Measurements from ENCODE around the gene FCGR3B.
"Not testable (repeated sequence)": the region's sequence is repeated elsewhere in the genome, so short reads cannot be mapped to it uniquely, and the experiment has no call there.

Gene FCGR3B

DNA sequence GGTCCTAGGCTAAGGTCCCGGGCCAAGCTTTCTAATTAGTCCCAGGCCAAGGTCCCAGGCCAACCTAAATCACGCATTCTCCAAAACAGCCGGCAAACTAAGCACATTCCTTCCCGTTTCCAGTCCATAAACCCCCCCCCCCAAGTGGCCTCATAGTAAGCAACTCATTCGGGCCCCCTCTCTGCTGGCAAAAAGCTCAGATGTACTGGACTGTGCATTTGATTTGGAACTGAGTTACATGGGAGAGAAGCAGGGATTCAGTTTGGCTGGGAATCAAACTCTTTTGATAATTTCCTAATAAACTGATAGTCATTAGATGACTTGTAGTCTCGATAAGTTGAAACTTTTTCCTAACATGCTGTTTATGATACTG is 17.8 kb downstream of the FCGR3B start:
- not testable (repeated sequence) for H3K27me3 ChIP-seq (ENCODE audit: low read depth, low read length); H3K9me3 ChIP-seq (ENCODE audit: control insufficient read depth in 1 of 2, low read length in 2 of 2); H3K27ac ChIP-seq (ENCODE audit: low read length); H3K4me3 ChIP-seq (ENCODE audit: low read depth in 1 of 2, low read length in 2 of 2); H3K4me1 ChIP-seq (ENCODE audit: control insufficient read depth in 1 of 2, insufficient read depth in 2 of 2, low read length in 2 of 2); H3K36me3 ChIP-seq (ENCODE audit: control insufficient read depth in 1 of 2, insufficient read depth in 2 of 2, low read length in 2 of 2)

DNA sequence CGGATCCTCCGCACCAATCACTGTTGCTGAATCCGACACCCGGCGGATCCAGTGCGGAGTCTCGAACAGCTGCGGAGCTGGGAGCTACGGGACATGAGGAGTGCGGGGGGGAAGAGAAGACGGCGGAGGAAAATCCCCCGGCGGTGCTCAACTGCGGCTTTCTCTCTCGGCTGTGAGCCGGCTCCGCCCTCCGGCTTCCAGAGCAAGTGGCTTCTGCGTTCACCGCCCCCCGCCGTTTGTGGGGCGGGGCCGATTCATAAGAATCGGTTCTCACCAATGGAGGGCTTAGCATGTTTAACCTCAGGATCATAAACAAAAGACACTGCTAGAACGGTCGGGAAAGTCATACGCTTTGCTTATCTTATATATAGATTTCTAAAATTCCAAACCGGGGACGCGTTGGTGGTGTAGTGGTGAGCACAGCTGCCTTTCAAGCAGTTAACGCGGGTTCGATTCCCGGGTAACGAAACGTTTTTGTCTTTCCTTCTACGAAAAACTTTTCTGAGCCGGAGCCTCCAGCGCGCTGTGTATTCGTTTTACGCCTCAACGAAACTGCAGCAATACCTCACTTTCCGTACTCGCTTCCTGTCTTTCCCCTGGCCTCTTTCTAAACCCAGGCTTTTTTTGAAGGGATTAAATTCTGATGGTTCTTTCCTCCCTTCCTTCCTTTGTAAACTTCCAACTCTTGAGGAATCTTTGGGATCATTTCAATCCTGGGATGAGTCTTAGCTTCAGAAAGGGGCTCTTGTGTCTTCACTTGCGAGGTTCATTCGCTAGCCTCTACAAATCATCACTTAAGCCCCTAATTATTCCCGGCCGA is 18.4 kb downstream of the FCGR3B start:
- peak overlapping the region; percentile 42 to 50 for H3K4me3 ChIP-seq (ENCODE audit: low read depth in 1 of 2, low read length in 2 of 2)
- H3K36me3 ChIP-seq (ENCODE audit: control insufficient read depth in 1 of 2, insufficient read depth in 2 of 2, low read length in 2 of 2); H3K27me3 ChIP-seq (ENCODE audit: low read depth, low read length); H3K9me3 ChIP-seq (ENCODE audit: control insufficient read depth in 1 of 2, low read length in 2 of 2); H3K4me1 ChIP-seq (ENCODE audit: control insufficient read depth in 1 of 2, insufficient read depth in 2 of 2, low read length in 2 of 2): not testable (repeated sequence)
- H3K27ac ChIP-seq (ENCODE audit: low read length) = peak overlapping the region; percentile 43

DNA sequence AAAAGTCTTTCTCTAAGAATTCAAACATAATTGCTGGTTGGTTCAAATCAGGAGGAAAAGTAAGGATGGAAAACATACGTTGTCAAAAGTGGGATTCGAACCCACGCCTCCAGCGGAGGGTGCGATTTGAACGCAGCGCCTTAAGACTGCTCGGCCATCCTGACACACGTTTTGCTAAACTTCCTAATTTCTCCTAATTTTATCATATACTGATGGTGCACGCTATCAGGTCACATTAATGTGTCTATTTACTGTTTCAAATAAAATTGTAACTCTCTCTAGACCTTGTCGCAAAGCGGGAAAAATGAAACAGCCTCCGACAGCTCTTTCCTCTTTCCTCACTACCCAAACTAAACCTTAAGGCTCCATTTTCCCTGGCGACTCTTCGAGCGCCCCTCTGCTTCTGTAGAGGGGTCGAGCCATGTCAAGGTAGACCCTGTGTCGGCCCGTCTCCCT is 19.1 kb downstream of the FCGR3B start:
- not testable (repeated sequence) for H3K36me3 ChIP-seq (ENCODE audit: control insufficient read depth in 1 of 2, insufficient read depth in 2 of 2, low read length in 2 of 2); H3K27ac ChIP-seq (ENCODE audit: low read length); H3K27me3 ChIP-seq (ENCODE audit: low read depth, low read length); H3K9me3 ChIP-seq (ENCODE audit: control insufficient read depth in 1 of 2, low read length in 2 of 2); H3K4me1 ChIP-seq (ENCODE audit: control insufficient read depth in 1 of 2, insufficient read depth in 2 of 2, low read length in 2 of 2)
- H3K4me3 ChIP-seq (ENCODE audit: low read depth in 1 of 2, low read length in 2 of 2) = peak overlapping the region; percentile 50 to 51

DNA sequence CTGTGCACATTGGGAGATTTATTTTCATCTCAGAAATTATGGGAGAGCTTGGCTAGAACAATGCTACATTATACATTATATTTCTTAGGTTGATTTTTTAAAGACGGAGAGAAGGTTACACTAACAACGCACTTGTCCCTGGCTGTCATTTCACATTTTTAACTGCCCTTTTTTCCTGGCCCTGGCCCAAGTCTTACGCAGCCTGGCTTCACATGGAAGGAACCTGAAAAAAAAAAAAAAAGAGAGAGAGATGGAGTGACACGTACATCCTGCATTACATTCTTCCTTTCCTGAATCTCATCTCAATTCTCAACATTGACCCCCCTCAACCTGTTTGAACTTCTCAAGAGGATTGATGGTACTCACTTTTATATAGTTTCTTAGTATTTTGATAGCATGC is 20.8 kb downstream of the FCGR3B start:
- H3K4me1 ChIP-seq (ENCODE audit: control insufficient read depth in 1 of 2, insufficient read depth in 2 of 2, low read length in 2 of 2); H3K4me3 ChIP-seq (ENCODE audit: low read depth in 1 of 2, low read length in 2 of 2); H3K27me3 ChIP-seq (ENCODE audit: low read depth, low read length); H3K9me3 ChIP-seq (ENCODE audit: control insufficient read depth in 1 of 2, low read length in 2 of 2); H3K36me3 ChIP-seq (ENCODE audit: control insufficient read depth in 1 of 2, insufficient read depth in 2 of 2, low read length in 2 of 2); H3K27ac ChIP-seq (ENCODE audit: low read length): not testable (repeated sequence)

DNA sequence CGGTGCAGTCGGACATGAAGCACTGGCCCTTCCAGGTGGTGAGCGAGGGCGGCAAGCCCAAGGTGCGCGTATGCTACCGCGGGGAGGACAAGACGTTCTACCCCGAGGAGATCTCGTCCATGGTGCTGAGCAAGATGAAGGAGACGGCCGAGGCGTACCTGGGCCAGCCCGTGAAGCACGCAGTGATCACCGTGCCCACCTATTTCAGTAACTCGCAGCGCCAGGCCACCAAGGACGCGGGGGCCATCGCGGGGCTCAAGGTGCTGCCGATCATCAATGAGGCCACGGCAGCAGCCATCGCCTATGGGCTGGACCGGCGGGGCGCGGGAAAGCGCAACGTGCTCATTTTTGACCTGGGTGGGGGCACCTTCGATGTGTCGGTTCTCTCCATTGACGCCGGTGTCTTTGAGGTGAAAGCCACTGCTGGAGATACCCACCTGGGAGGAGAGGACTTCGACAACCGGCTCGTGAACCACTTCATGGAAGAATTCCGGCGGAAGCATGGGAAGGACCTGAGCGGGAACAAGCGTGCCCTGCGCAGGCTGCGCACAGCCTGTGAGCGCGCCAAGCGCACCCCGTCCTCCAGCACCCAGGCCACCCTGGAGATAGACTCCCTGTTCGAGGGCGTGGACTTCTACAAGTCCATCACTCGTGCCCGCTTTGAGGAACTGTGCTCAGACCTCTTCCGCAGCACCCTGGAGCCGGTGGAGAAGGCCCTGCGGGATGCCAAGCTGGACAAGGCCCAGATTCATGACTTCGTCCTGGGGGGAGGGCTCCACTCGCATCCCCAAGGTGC is 24.2 kb downstream of the FCGR3B start:
- not testable (repeated sequence) for H3K4me3 ChIP-seq (ENCODE audit: low read depth in 1 of 2, low read length in 2 of 2); H3K36me3 ChIP-seq (ENCODE audit: control insufficient read depth in 1 of 2, insufficient read depth in 2 of 2, low read length in 2 of 2); H3K4me1 ChIP-seq (ENCODE audit: control insufficient read depth in 1 of 2, insufficient read depth in 2 of 2, low read length in 2 of 2); H3K27me3 ChIP-seq (ENCODE audit: low read depth, low read length); H3K9me3 ChIP-seq (ENCODE audit: control insufficient read depth in 1 of 2, low read length in 2 of 2); H3K27ac ChIP-seq (ENCODE audit: low read length)

DNA sequence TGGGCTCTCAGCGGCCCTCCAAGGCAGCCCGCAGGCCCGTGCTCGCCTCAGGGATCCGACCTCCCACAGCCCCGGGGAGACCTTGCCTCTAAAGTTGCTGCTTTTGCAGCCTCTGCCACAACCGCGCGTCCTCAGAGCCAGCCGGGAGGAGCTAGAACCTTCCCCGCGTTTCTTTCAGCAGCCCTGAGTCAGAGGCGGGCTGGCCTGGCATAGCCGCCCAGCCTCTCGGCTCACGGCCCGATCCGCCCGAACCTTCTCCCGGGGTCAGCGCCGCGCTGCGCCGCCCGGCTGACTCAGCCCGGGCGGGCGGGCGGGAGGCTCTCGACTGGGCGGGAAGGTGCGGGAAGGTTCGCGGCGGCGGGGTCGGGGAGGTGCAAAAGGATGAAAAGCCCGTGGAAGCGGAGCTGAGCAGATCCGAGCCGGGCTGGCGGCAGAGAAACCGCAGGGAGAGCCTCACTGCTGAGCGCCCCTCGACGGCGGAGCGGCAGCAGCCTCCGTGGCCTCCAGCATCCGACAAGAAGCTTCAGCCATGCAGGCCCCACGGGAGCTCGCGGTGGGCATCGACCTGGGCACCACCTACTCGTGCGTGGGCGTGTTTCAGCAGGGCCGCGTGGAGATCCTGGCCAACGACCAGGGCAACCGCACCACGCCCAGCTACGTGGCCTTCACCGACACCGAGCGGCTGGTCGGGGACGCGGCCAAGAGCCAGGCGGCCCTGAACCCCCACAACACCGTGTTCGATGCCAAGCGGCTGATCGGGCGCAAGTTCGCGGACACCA is 25.0 kb downstream of the FCGR3B start:
- H3K27me3 ChIP-seq (ENCODE audit: low read depth, low read length); H3K4me3 ChIP-seq (ENCODE audit: low read depth in 1 of 2, low read length in 2 of 2); H3K27ac ChIP-seq (ENCODE audit: low read length); H3K9me3 ChIP-seq (ENCODE audit: control insufficient read depth in 1 of 2, low read length in 2 of 2); H3K36me3 ChIP-seq (ENCODE audit: control insufficient read depth in 1 of 2, insufficient read depth in 2 of 2, low read length in 2 of 2); H3K4me1 ChIP-seq (ENCODE audit: control insufficient read depth in 1 of 2, insufficient read depth in 2 of 2, low read length in 2 of 2): not testable (repeated sequence)

DNA sequence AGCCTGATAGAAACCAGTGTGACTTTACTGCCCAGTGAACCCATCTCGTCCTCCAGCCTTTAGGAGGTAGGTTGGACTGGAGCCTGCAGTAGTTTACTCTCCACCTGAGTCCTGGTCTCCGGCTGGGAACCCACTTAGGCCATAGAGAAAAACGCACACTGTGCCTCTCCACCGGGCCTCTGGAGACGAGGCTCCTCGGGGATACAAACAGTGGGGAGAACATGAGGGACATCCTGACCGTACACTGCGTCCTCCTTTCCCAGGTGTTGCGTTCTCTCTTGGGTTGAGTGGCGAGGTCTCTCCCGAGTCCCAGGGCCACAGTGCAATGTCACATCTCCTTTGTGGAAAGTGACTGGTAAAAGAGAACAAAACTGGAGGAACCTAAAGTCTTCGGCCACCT is 26.0 kb downstream of the FCGR3B start:
- not testable (repeated sequence) for H3K4me1 ChIP-seq (ENCODE audit: control insufficient read depth in 1 of 2, insufficient read depth in 2 of 2, low read length in 2 of 2); H3K4me3 ChIP-seq (ENCODE audit: low read depth in 1 of 2, low read length in 2 of 2); H3K27me3 ChIP-seq (ENCODE audit: low read depth, low read length); H3K27ac ChIP-seq (ENCODE audit: low read length); H3K9me3 ChIP-seq (ENCODE audit: control insufficient read depth in 1 of 2, low read length in 2 of 2); H3K36me3 ChIP-seq (ENCODE audit: control insufficient read depth in 1 of 2, insufficient read depth in 2 of 2, low read length in 2 of 2)

DNA sequence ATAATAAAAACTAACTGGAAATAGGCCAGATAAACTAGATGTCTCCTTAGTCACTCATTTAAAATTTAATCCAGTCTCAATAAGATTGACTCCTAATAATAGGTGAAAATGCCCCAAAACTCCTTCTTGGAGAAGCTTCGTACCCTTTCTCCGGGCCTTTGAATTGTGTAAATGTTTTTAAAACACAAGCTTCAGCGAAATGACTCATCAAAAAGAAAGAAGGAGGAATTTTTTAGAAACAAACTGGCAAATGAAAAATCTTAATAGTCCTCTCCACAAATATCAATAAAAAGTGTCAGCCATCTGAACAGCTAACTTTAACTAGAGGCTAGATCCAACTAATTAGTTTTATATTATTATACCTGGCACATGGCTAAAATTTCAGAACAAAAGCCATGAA is 33.9 kb downstream of the FCGR3B start:
- H3K9me3 ChIP-seq (ENCODE audit: control insufficient read depth in 1 of 2, low read length in 2 of 2); H3K4me1 ChIP-seq (ENCODE audit: control insufficient read depth in 1 of 2, insufficient read depth in 2 of 2, low read length in 2 of 2); H3K27me3 ChIP-seq (ENCODE audit: low read depth, low read length); H3K27ac ChIP-seq (ENCODE audit: low read length); H3K36me3 ChIP-seq (ENCODE audit: control insufficient read depth in 1 of 2, insufficient read depth in 2 of 2, low read length in 2 of 2); H3K4me3 ChIP-seq (ENCODE audit: low read depth in 1 of 2, low read length in 2 of 2): not testable (repeated sequence)

DNA sequence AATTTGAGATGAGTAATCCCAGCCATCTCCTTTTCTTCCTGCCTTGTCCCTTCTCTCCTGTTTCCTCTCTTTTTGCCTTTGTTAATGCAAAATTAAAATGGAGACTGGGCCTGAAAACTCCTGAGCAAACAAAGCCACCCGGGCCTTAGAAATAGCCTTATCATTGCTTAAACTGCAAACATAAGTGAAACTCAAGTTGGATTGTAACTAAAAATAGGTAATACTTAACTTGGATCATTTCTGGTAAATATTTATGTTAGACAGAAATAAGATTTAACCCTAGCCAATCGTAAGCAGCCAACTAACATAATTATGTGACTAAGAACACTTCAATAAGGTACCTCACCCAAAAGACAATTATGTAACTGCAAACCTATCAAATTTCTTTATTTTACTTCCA is 35.4 kb downstream of the FCGR3B start:
- H3K9me3 ChIP-seq (ENCODE audit: control insufficient read depth in 1 of 2, low read length in 2 of 2); H3K27ac ChIP-seq (ENCODE audit: low read length); H3K4me1 ChIP-seq (ENCODE audit: control insufficient read depth in 1 of 2, insufficient read depth in 2 of 2, low read length in 2 of 2); H3K4me3 ChIP-seq (ENCODE audit: low read depth in 1 of 2, low read length in 2 of 2); H3K27me3 ChIP-seq (ENCODE audit: low read depth, low read length); H3K36me3 ChIP-seq (ENCODE audit: control insufficient read depth in 1 of 2, insufficient read depth in 2 of 2, low read length in 2 of 2): not testable (repeated sequence)

DNA sequence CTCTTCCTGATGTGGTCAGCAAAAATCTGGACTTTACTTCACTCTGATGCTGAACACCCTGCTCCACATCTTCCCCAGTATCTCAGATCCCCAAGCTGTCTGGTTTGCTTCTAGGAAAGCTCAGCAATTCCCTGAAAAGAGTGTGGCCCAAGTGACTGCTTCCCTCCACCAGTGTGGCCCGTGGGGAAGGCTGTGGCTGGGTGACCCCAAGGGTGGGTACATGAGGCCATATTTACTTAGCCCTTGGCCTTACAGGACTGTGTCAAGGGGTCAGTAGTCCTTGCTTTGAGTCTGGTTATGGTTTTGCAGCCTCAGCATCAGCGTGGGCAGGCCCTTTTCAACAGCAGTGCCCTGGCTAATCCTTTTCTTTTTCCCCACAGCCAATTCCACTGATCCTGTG is 35.8 kb downstream of the FCGR3B start:
- H3K36me3 ChIP-seq (ENCODE audit: control insufficient read depth in 1 of 2, insufficient read depth in 2 of 2, low read length in 2 of 2); H3K4me1 ChIP-seq (ENCODE audit: control insufficient read depth in 1 of 2, insufficient read depth in 2 of 2, low read length in 2 of 2); H3K27me3 ChIP-seq (ENCODE audit: low read depth, low read length); H3K9me3 ChIP-seq (ENCODE audit: control insufficient read depth in 1 of 2, low read length in 2 of 2); H3K27ac ChIP-seq (ENCODE audit: low read length); H3K4me3 ChIP-seq (ENCODE audit: low read depth in 1 of 2, low read length in 2 of 2): not testable (repeated sequence)

DNA sequence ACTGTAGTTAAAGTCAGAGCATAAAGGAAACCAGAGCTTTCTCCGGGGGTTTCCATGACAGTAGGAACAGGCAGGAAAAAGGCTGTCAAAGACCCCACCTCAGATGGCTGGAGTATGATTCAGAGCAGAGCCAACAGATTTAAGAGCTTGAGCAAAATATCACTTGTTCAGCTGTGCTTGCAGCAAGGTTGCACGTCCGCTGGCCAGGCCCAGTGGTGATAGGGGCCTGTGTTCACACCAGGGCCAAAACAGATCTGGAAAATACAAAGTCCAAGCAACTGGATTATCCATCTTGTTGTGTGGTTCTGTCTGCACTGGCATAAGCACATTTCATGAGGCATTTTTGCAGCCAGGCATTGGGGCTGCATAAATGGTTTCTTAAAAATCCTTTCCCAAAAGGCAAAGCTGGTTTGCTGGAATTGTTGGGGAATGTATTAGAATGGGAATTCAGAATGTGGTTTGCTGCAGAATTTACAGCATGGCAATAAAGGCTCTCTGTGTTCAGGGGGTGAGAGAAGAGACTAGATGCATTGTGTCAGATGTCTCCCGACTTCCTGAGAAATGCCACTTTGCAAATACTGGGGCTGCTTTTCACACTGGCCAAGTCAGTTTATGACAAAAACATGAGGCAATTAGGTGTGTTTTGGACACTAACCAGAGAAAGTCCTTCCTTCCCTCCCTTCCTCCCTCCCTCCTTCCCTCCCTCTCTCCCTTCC is 36.5 kb downstream of the FCGR3B start:
- not testable (repeated sequence) for H3K4me3 ChIP-seq (ENCODE audit: low read depth in 1 of 2, low read length in 2 of 2); H3K27ac ChIP-seq (ENCODE audit: low read length); H3K4me1 ChIP-seq (ENCODE audit: control insufficient read depth in 1 of 2, insufficient read depth in 2 of 2, low read length in 2 of 2); H3K36me3 ChIP-seq (ENCODE audit: control insufficient read depth in 1 of 2, insufficient read depth in 2 of 2, low read length in 2 of 2); H3K9me3 ChIP-seq (ENCODE audit: control insufficient read depth in 1 of 2, low read length in 2 of 2); H3K27me3 ChIP-seq (ENCODE audit: low read depth, low read length)

Measured in muscle layer of duodenum (tissue), 2 donors.